Left forelimb (tissue), 1 donor: Measurements from ENCODE around the gene MGA.
A peak's percentile ranks its signal among the peaks of the same experiment; 100 is the strongest.

ENCODE experiments used
- DNase-seq: peaks from one replicate; pipeline ENCODE4 v3.0.0-alpha.2; 2018; ENCODE audit warnings: low spot score

The MGA gene

DNA sequence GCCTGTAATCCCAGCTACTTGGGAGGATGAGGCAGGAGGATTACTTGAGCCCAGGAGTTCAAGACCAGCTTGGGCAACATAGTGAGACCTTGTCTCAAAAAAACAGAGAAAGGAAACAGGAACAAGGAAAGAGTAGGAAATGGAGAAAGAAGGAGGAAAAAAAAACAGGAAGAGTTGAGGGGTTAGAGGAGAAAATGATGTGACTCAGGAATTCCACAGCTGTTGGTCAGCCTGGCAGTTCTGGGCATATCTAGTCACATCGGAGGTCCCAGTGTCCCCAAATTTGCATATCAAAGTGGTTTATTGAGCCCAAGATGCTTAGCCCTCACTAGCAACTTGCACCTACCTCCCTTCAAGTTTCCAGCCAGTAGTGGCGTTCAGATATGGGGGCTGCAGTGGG is 148.9 kb downstream of the MGA start:
- no peak for DNase-seq

DNA sequence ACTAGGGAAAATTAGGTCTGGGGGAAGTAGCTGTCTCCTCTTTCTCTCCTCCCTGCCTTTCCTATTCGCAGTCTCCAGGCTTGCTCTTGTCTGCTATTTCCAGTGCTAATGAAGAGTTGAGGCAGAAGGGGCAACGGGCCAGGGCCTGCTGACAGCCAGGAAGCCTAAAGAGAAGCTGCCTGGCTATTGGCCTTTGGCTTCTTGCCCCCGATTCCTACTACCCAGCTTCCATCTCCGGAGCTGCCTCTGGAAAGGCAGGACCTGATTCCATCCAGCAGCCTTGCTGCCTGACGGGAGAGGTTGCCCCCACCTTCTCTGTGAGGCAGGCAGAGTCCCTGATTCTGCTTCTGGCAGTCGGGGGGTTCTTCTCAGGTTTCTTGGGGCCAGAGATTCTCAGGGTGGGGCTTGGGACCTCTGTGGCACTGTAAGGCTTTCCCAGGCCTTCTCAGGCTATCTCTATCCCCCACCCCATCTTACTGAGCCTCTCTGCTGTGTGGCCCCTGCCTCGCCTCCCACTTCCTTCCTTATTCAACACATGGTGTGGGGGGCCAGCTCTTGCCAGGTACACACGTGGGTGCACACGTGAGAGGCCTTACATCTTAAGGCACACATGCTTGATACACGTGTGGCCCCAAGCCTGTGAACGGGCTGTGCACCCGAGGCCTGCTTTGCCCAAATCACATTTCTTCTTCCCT is 149.5 kb downstream of the MGA start:
- DNase-seq, result no peak

DNA sequence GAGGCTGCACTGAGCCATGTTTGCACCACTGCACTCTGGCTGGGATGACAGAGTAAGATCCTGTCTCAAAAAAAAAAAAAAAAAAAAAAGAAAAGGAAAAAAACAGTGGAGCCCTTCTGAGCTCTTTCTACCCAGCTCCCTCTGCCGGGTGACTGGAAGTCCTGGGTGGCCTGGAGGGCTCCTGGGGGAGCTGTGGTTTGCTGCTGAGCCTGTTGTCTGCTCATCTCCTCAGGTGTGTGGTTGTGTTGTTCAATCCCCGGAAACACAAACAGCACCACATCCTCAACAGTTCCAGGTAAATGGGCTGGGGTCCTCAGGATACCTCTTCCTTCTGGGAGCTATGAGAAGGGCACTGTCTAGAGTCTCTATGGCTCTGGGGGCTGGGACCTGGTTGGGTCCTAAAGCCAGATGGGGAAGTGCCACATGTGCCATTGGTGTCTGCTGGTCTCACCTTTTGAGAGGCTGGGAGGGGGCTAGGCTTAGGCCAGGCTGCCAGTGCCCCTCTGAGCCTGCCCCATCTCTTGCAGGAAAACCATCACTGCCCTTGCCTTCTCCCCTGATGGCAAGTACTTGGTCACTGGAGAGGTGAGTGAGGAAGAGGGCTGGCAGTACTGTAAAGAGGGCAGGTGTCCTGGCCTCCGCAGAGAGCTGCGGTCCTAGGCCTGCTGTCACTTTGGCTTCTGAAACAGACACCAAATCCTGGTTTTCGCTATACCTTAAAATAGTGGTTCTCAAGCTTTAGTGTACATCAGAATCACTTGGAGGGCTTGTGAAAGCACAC is 150.6 kb downstream of the MGA start:
- no peak for DNase-seq

DNA sequence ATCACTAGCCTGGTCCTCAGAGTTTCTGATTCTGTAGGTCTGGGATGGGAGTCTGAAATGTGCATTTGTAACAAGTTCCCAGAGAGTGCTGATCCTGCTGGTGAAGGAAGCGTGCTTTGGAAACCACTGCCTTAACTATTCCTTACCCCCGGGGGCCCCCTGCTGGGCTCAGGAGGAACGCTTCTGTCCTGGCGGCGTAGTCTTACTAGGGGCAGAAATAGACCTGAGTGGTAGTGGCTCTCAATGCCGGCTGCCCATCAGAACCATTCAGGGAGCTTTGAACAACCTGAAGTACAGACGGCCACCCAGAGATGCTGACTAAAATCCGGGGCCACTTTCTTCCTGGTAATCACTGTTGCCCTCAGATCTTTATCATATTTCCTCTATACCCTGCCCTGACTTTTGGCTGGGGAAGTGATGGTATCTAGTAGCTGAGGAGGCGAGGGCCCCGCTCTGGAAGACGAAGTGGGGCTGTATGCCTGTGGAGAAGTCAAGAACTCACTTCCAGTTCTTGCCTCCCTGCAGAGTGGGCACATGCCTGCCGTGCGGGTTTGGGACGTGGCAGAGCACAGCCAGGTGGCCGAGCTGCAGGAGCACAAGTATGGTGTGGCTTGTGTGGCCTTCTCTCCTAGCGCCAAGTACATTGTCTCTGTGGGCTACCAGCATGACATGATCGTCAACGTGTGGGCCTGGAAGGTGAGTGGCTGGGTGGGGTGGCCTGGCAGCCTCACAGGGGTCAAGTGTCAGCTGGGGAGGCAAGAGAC is 151.4 kb downstream of the MGA start:
- peak; percentile 91 for DNase-seq

DNA sequence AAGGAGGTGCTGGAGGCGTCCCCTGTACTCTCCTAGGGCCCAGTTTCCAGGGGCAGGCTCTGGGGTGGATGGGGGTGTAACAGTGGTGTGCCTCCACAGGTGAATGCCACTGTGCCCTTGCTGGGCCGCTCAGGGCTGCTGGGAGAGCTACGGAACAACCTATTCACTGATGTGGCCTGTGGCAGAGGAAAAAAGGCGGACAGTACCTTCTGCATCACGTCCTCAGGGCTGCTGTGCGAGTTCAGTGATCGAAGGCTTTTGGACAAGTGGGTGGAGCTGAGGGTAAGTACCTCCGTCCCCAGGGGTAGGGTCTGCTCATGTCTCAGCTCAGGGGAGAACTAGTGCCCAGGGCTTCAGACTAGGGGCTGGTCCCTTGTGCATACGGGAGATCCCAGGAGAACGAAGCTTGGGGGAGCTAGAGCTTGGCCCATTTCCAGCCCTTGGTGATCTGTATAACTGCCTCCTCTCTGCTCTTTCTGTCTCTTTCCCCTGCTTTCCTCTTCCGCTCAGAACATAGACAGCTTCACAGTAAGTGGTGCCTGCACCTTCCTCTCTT is 152.7 kb downstream of the MGA start:
- no peak for DNase-seq

DNA sequence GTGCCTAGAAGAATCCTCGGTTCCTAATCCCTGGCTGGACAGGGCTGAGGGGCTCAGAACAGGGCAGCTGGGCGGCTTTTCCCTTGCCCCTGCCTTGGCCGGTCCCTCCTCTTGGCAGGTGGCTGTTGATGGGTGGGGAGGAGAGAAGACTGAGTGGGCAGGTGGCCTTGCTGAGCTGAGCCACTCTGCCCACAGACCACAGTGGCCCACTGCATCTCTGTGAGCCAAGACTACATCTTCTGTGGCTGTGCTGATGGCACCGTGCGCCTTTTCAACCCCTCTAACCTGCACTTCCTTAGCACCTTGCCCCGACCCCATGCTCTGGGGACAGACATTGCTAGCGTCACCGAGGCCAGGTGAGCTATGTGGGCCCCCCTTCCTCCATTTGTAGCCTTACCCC is 153.2 kb downstream of the MGA start:
- no peak for DNase-seq

DNA sequence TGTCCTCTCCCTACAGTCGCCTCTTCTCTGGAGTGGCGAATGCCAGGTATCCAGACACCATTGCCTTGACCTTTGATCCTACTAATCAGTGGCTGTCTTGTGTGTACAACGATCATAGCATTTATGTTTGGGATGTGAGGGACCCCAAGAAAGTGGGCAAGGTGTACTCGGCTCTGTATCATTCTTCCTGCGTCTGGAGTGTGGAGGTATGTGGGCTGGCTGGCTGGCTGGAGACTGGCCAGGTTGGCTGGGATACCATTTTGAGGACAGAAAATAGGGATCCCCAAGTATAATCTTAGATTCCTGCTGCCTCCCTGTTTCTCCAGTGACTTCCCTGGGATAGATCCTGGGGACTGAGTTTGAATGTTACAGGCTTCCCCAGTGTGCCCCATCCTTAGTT is 154.3 kb downstream of the MGA start:
- no peak for DNase-seq

DNA sequence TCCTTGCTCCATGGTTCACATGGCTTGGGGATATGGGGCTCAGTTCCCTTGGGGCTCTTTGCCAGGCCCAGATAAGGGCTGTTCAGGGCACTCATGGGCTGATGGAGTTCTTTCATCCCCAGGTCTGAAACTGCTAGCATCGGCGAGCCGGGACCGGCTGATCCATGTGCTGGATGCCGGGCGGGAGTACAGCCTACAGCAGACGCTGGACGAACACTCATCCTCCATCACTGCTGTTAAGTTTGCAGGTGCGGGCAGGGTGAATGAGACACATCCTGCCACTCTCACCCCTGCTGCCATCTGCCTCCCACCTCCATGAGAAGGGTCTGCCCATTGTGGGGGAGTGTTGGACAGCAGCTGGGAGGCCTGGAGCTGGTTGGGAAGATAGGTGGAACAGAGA is 156.6 kb downstream of the MGA start:
- no peak for DNase-seq

DNA sequence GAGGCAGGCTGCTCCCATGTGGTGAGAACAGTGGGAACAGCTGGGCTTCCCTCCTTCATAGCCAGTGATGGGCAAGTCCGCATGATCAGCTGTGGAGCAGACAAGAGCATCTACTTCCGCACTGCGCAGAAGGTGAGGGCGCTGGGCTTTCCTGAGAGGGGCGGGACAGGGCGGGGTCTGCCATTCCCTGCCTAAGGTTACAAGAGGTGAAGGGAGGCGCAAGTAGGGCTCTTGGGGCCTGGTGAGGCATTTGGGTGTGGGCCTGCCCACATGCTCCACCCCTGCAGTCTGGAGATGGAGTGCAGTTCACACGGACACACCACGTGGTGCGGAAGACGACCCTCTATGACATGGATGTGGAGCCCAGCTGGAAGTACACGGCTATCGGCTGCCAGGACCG is 157.1 kb downstream of the MGA start:
- DNase-seq, result no peak

DNA sequence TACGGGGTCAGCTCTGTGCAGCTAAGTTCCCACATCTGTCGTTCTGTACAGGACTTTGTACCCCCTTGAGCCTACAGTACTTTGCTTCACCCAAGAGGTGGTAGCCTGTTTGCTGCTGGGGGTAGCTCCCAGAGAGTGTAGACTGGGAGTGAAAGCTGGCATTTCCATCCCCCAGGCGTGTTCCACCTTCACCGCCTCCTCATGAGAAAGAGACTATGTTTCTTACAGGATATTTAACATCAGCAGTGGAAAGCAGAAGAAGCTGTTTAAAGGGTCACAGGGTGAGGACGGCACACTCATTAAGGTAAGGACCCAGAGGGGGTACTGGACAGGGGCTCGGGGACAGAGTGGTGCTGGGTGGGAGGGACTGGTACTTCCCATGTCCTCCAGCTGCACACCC is 157.6 kb downstream of the MGA start:
- no peak for DNase-seq

DNA sequence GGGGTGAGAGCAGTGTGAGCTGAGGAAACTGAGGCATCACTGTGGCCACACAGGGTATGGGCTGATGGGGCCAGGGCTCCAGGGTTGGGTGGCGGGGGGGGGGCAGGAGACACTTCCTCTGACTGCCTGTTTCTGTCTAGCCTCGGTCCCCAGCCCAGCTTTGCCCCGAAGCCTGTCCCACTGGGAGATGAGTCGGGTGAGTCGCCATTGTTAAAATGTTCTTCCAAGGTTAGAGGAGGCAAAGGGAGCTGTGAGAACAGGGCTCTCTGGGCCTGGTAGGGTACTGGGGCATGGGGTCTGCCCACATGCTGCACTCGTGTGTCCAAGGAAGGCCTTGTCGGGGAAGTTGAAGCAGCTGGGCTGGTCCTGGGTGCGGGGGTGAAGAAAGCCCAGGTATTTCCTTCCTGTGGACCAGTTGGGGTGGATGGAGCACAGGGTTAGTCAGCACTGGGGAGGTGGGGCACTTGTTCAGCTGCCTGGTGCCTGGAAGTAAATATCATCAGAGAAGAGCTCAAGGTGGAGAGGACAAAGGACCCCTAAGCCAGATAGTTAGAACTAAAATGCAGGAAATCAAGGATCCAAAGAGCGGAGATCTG is 159.3 kb downstream of the MGA start:
- DNase-seq, result no peak

DNA sequence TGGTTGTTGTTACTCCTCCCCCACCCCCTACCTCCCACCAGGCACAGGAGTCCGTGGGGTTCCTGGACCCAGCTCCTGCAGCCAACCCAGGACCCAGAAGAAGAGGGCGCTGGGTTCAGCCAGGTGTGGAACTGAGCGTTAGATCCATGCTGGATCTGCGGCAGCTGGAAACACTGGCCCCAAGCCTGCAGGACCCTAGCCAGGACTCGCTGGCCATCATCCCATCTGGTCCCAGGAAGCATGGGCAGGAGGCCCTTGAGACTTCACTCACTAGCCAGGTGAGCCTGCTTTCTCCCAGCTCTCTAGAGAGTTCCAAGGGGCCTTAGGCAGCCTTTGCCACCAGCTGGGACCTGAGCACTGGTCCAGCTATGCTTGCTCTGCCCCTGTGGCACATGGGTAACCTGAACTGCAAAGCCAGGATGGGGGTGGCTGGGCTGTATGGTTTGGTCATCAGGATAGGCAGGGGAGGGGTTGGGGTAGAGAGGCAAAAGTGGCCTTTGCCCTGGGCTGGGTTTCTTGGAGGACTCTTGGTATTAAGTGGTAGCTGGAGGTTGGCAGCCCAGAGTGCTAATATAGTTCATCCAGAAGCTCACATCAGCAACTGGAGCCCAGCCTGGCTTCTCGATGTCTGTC is 160.7 kb downstream of the MGA start:
- no peak for DNase-seq

DNA sequence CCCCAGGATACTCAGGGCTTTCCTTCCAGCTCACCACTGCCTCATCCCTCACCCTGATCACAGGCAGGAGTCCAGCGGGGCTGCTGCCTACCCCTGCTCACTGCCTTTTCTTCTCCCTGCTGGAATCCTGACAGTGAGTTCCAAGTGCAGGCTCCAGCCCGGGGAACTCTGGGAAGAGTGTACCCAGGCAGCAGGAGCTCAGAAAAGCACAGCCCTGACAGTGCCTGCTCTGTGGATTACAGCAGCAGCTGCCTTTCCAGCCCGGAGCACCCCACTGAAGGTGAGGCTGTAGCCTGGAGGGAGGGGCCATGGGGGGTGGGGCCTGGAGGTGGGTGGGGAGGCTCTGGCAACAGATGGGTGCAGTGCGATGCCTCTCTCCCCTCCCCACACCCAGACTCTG is 161.6 kb downstream of the MGA start:
- DNase-seq, result no peak

DNA sequence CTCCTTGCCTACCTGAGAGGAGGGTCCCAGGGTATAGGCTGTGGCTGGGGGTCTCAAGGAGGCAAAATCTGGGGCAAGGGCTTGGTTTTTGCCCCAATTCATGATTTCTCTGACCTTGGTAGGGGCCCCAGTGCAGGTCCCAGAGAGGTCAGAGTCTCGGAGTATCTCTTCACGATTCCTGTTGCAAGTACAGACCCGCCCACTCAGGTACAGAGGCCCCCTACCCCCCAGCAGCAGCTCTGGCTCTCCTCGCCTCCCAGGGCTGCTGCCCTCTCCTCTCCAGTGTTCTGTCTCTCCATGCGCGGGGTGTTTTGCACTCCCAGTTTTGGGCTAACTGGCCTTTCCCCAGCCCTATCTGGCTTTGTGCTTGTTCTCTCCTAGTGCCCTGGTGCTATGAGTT is 162.3 kb downstream of the MGA start:
- no peak for DNase-seq
